Mucosa of stomach (tissue), 1 donor: ENCODE measurements around the gene GRM8.

Experiments
- H3K27me3 ChIP-seq: one replicate; pipeline ENCODE4 v1.7.0; 2013; ENCODE audit warnings: mild to moderate bottlenecking, low read length; ENCODE audit not compliant: control insufficient read depth, insufficient read depth
- H3K36me3 ChIP-seq: one replicate; pipeline ENCODE4 v1.7.0; 2013; ENCODE audit warnings: low read length; ENCODE audit not compliant: control insufficient read depth, insufficient read depth
- H3K4me1 ChIP-seq: one replicate; pipeline ENCODE4 v1.7.0; 2013; ENCODE audit warnings: mild to moderate bottlenecking, low read length; ENCODE audit not compliant: control insufficient read depth, insufficient read depth
- H3K4me3 ChIP-seq: one replicate; pipeline ENCODE4 v1.7.0; 2013; ENCODE audit warnings: low read length
- H3K9ac ChIP-seq: one replicate; pipeline ENCODE4 v1.7.0; 2013; ENCODE audit warnings: mild to moderate bottlenecking, low read length, moderate library complexity
- H3K9me3 ChIP-seq: one replicate; pipeline ENCODE4 v1.7.0; 2013; ENCODE audit warnings: mild to moderate bottlenecking, low read length, moderate library complexity; ENCODE audit not compliant: control insufficient read depth
- donor health status: Pancreatic carcinoma.

Gene GRM8

GRCh38 chr7:127135871-127136485 is 116.8 kb downstream of the GRM8 start:
- no peaks in the 10 kb centered on the region for H3K4me1 ChIP-seq
- H3K36me3 ChIP-seq, result no peaks in the 10 kb centered on the region
- H3K4me3 ChIP-seq, result no peak overlapping the region
- no peaks in the 10 kb centered on the region for H3K9me3 ChIP-seq
- no peaks in the 10 kb centered on the region for H3K27me3 ChIP-seq
- no peak overlapping the region for H3K9ac ChIP-seq

- H3K4me1 ChIP-seq, result no peaks in the 10 kb centered on the region
- no peaks in the 10 kb centered on the region for H3K9me3 ChIP-seq
- H3K27me3 ChIP-seq, result no peaks in the 10 kb centered on the region
- H3K36me3 ChIP-seq, result no peaks in the 10 kb centered on the region
- no peak overlapping the region for H3K9ac ChIP-seq
- H3K4me3 ChIP-seq, result no peak overlapping the region
These were observed 129.5 kb downstream of the GRM8 start for GRCh38 chr7:127123220-127123619.

- Histone ChIP-seq H3K36me3 (no peaks in the 10 kb centered on the region), H3K4me3 (no peak overlapping the region), H3K9ac (no peak overlapping the region), H3K27me3 (no peaks in the 10 kb centered on the region), H3K9me3 (no peaks in the 10 kb centered on the region), H3K4me1 (no peaks in the 10 kb centered on the region)
These were observed 133.2 kb downstream of the GRM8 start for GRCh38 chr7:127119517-127119916.

- Histone ChIP-seq H3K4me1 (no peaks in the 10 kb centered on the region), H3K9me3 (no peaks in the 10 kb centered on the region), H3K27me3 (no peaks in the 10 kb centered on the region), H3K36me3 (no peaks in the 10 kb centered on the region), H3K9ac (no peak overlapping the region), H3K4me3 (no peak overlapping the region)
These were observed 137.9 kb downstream of the GRM8 start for GRCh38 chr7:127114742-127115265.

- Histone ChIP-seq H3K4me3 (no peak overlapping the region), H3K9me3 (no peaks in the 10 kb centered on the region), H3K9ac (no peak overlapping the region), H3K27me3 (no peaks in the 10 kb centered on the region), H3K4me1 (no peaks in the 10 kb centered on the region), H3K36me3 (no peaks in the 10 kb centered on the region)
These were observed 145.1 kb downstream of the GRM8 start for GRCh38 chr7:127107601-127108007.

- Histone ChIP-seq H3K4me3 (no peak overlapping the region), H3K9me3 (no peaks in the 10 kb centered on the region)
These were observed 159.4 kb downstream of the GRM8 start for GRCh38 chr7:127093340-127093739.

GRCh38 chr7:127091620-127092019 is 161.1 kb downstream of the GRM8 start:
- Histone ChIP-seq H3K4me3 (no peak overlapping the region), H3K27me3 (no peaks in the 10 kb centered on the region), H3K9ac (no peak overlapping the region), H3K9me3 (no peaks in the 10 kb centered on the region), H3K36me3 (no peaks in the 10 kb centered on the region), H3K4me1 (no peaks in the 10 kb centered on the region)

More at GRCh38 chr7:127093340-127093739, 159.4 kb downstream of the GRM8 start:
- no peaks in the 10 kb centered on the region for H3K36me3 ChIP-seq
- H3K9ac ChIP-seq, result no peak overlapping the region
- no peaks in the 10 kb centered on the region for H3K27me3 ChIP-seq
- no peaks in the 10 kb centered on the region for H3K4me1 ChIP-seq

GRCh38 chr7:127089146-127089545 is 163.6 kb downstream of the GRM8 start:
- Histone ChIP-seq H3K4me3 (no peak overlapping the region), H3K9me3 (no peaks in the 10 kb centered on the region), H3K27me3 (no peaks in the 10 kb centered on the region), H3K4me1 (no peaks in the 10 kb centered on the region), H3K9ac (no peak overlapping the region), H3K36me3 (no peaks in the 10 kb centered on the region)

GRCh38 chr7:127081539-127081938 is 171.2 kb downstream of the GRM8 start:
- Histone ChIP-seq H3K27me3 (no peaks in the 10 kb centered on the region), H3K9ac (no peak overlapping the region), H3K9me3 (no peaks in the 10 kb centered on the region), H3K4me1 (no peaks in the 10 kb centered on the region), H3K36me3 (no peaks in the 10 kb centered on the region), H3K4me3 (no peak overlapping the region)

GRCh38 chr7:127080576-127080975 is 172.2 kb downstream of the GRM8 start:
- Histone ChIP-seq H3K36me3 (no peaks in the 10 kb centered on the region), H3K27me3 (no peaks in the 10 kb centered on the region), H3K9ac (no peak overlapping the region), H3K4me3 (no peak overlapping the region), H3K4me1 (no peaks in the 10 kb centered on the region), H3K9me3 (no peaks in the 10 kb centered on the region)

GRCh38 chr7:127066974-127067373 is 185.8 kb downstream of the GRM8 start:
- Histone ChIP-seq H3K4me3 (no peak overlapping the region), H3K9me3 (no peaks in the 10 kb centered on the region), H3K27me3 (no peaks in the 10 kb centered on the region), H3K9ac (no peak overlapping the region), H3K4me1 (no peaks in the 10 kb centered on the region), H3K36me3 (no peaks in the 10 kb centered on the region)

GRCh38 chr7:127059475-127059874 is 193.3 kb downstream of the GRM8 start:
- Histone ChIP-seq H3K4me1 (no peaks in the 10 kb centered on the region), H3K36me3 (no peaks in the 10 kb centered on the region), H3K4me3 (no peak overlapping the region), H3K9ac (no peak overlapping the region), H3K27me3 (no peaks in the 10 kb centered on the region), H3K9me3 (no peaks in the 10 kb centered on the region)

- H3K9ac ChIP-seq, result no peak overlapping the region
- H3K27me3 ChIP-seq, result no peaks in the 10 kb centered on the region
- no peaks in the 10 kb centered on the region for H3K36me3 ChIP-seq
- H3K9me3 ChIP-seq, result no peaks in the 10 kb centered on the region
- H3K4me3 ChIP-seq, result no peak overlapping the region
- H3K4me1 ChIP-seq, result no peaks in the 10 kb centered on the region
These were observed 194.8 kb downstream of the GRM8 start for GRCh38 chr7:127057918-127058317.
